HL-60/S4 (cell line): Measurements from ENCODE around the gene FGFRL1.

ENCODE experiments used
- in situ Hi-C: fragments of 300-500 bp; cut with MboI; formaldehyde crosslinking; loops from 2 replicates; pipeline ENCODE4 v1.14.3; 2022; ENCODE audit warnings: low sequenced_read_pairs

Gene FGFRL1

GRCh38 chr4:1004557-1005485 is 6.6 kb upstream of the FGFRL1 start:
- in situ Hi-C loops, result no loop called here

GRCh38 chr4:1006856-1007255 is 4.6 kb upstream of the FGFRL1 start:
- in situ Hi-C loops, result no loop called here

- in situ Hi-C loops, result no loop called here
These were observed 2.4 kb upstream of the FGFRL1 start for GRCh38 chr4:1008840-1009541.

GRCh38 chr4:1009542-1010394 is 1.7 kb upstream of the FGFRL1 start:
- in situ Hi-C loops, result no loop called here

GRCh38 chr4:1010395-1011021 is 918 bp upstream of the FGFRL1 start:
- in situ Hi-C loops, result no loop called here

GRCh38 chr4:1011666-1012033 is 224 bp downstream of the FGFRL1 start:
- in situ Hi-C loops, result no loop called here

GRCh38 chr4:1012034-1012739 is 761 bp downstream of the FGFRL1 start:
- in situ Hi-C loops, result no loop called here

GRCh38 chr4:1013225-1014073 is 2.0 kb downstream of the FGFRL1 start:
- in situ Hi-C loops, result no loop called here

GRCh38 chr4:1014291-1015167 is 3.1 kb downstream of the FGFRL1 start:
- in situ Hi-C loops, result no loop called here

- in situ Hi-C loops, result no loop called here
These were observed 3.8 kb downstream of the FGFRL1 start for GRCh38 chr4:1015179-1015578.

- in situ Hi-C loops, result no loop called here
These were observed 4.3 kb downstream of the FGFRL1 start for GRCh38 chr4:1015746-1016145.

- in situ Hi-C loops, result no loop called here
These were observed 5.8 kb downstream of the FGFRL1 start for GRCh38 chr4:1017211-1017610.

- in situ Hi-C loops, result no loop called here
These were observed 6.3 kb downstream of the FGFRL1 start for GRCh38 chr4:1017706-1018105.

- in situ Hi-C loops, result no loop called here
These were observed 7.0 kb downstream of the FGFRL1 start for GRCh38 chr4:1018147-1019020.

- in situ Hi-C loops, result no loop called here
These were observed 7.9 kb downstream of the FGFRL1 start for GRCh38 chr4:1019320-1019719.

GRCh38 chr4:1019729-1020470 is 8.5 kb downstream of the FGFRL1 start:
- in situ Hi-C loops, result no loop called here
